Activated effector memory CD4-positive, alpha-beta T cell treated with Interleukin-2 at 50 U/mL for 16 hours (primary cell): Measurements from ENCODE around the gene TFF1.

Source experiments
- DNase-seq: peaks from one replicate; pipeline ENCODE4 v3.0.0-alpha.2; 2020

TFF1 gene

GRCh38 chr21:42340187-42341050, 25.9 kb downstream of the TFF1 start:
- DNase-seq = no peak

GRCh38 chr21:42338729-42339715, 27.3 kb downstream of the TFF1 start:
- no peak for DNase-seq

- DNase-seq = peak; percentile 71
Measured at GRCh38 chr21:42337830-42338728, 28.3 kb downstream of the TFF1 start.

- DNase-seq = no peak
Measured at GRCh38 chr21:42337276-42337675, 29.1 kb downstream of the TFF1 start.

- no peak for DNase-seq
Measured at GRCh38 chr21:42336054-42336453, 30.3 kb downstream of the TFF1 start.

- no peak for DNase-seq
Measured at GRCh38 chr21:42332557-42333317, 33.6 kb downstream of the TFF1 start.

- DNase-seq = no peak
Measured at GRCh38 chr21:42331660-42332059, 34.7 kb downstream of the TFF1 start.

- DNase-seq = no peak
Measured at GRCh38 chr21:42330380-42331371, 35.7 kb downstream of the TFF1 start.

- no peak for DNase-seq
Measured at GRCh38 chr21:42324896-42325295, 41.4 kb downstream of the TFF1 start.

- DNase-seq = no peak
Measured at GRCh38 chr21:42321845-42322244, 44.5 kb downstream of the TFF1 start.

GRCh38 chr21:42321231-42321630, 45.1 kb downstream of the TFF1 start:
- DNase-seq = no peak

- DNase-seq = no peak
Measured at GRCh38 chr21:42320791-42321190, 45.5 kb downstream of the TFF1 start.

- DNase-seq = no peak
Measured at GRCh38 chr21:42319851-42320572, 46.3 kb downstream of the TFF1 start.

- DNase-seq = no peak
Measured at GRCh38 chr21:42319376-42319775, 47.0 kb downstream of the TFF1 start.

GRCh38 chr21:42317826-42318746, 48.2 kb downstream of the TFF1 start:
- no peak for DNase-seq

- no peak for DNase-seq
Measured at GRCh38 chr21:42317341-42317741, 49.0 kb downstream of the TFF1 start.

GRCh38 chr21:42316891-42317290, 49.4 kb downstream of the TFF1 start:
- DNase-seq = no peak

GRCh38 chr21:42315296-42315891, 50.9 kb downstream of the TFF1 start, which contains the start of gene TFF3:
Gene TFF3 (minus strand): TSS chr21:42315409. CDS start chr21:42315374, 35 bp downstream.
- DNase-seq = no peak
